Activated naive CD8-positive, alpha-beta T cell treated with anti-CD3 and anti-CD28 coated beads, Interleukin-2, amount 10 ng/mL, durations not matched to agents 7 days and 5 days (primary cell): Measurements from ENCODE around the gene TENT4B. TPM values are rescaled to one million over a fixed set of nuclear protein-coding genes. Genes with fewer than 3 reads are reported as not detected.
A peak's percentile ranks its signal among the peaks of the same experiment; 100 is the strongest.

Experiments used
- ATAC-seq: fragments of 150-1000 bp; cut with Tn5 transposase; one replicate; pipeline ENCODE4 v1.10.0; 2021; ENCODE audit warnings: low read depth, moderate library complexity
- POLR2A ChIA-PET: fragments of 350-600 bp; sonication (Branson Sonifier 250); formaldehyde crosslinking; loops from one replicate; lab custom pipeline; 2021; ENCODE audit warnings: antibody characterized with exemption; lab: Charles Lee
- DNase-seq: peaks from one replicate; pipeline ENCODE4 v3.0.0; 2021
- H3K27ac Mint-ChIP-seq: one replicate; pipeline ENCODE4 v1.8.0; 2022; ENCODE audit warnings: mild to moderate bottlenecking, mixed read lengths
- H3K27me3 Mint-ChIP-seq: one replicate; pipeline ENCODE4 v1.8.0; 2022; ENCODE audit warnings: mild to moderate bottlenecking, moderate library complexity, mixed read lengths
- H3K36me3 Mint-ChIP-seq: one replicate; pipeline ENCODE4 v1.8.0; 2021; ENCODE audit warnings: mild to moderate bottlenecking, mixed read lengths
- H3K4me1 Mint-ChIP-seq: one replicate; pipeline ENCODE4 v1.8.0; 2021; ENCODE audit warnings: mixed read lengths
- H3K4me3 Mint-ChIP-seq: one replicate; pipeline ENCODE4 v1.8.0; 2022; ENCODE audit warnings: mild to moderate bottlenecking, moderate library complexity, mixed read lengths
- H3K9me3 Mint-ChIP-seq: one replicate; pipeline ENCODE4 v1.8.0; 2021; ENCODE audit warnings: mixed read lengths
- total RNA-seq, 2 experiments: library from RNA; stranded (reverse); gene quantifications; one replicate each; pipeline ENCODE4 v1.2.3, GENCODE V29; 2021

Gene TENT4B
- total RNA-seq, 2 experiments from 2014 or later, result 18.0 TPM

GRCh38 chr16:50263060-50263909, 110.2 kb downstream of the TENT4B start:
- ATAC-seq (no peak), DNase-seq (no peak)
- Mint-ChIP-seq H3K27ac (peak overlapping the region; percentile 52), H3K9me3 (no peaks in the 10 kb centered on the region), H3K4me1 (peaks cover 59% of the 10 kb centered on the region), H3K27me3 (peaks cover 16% of the 10 kb centered on the region), H3K4me3 (no peak overlapping the region), H3K36me3 (peaks cover 9% of the 10 kb centered on the region)
- POLR2A ChIA-PET, result interaction anchor here (4.7 kb wide), 1 partner anchor 11 kb away, joined by 39 read pairs; no protein-coding TSS in a partner anchor

GRCh38 chr16:50263940-50264929, 111.1 kb downstream of the TENT4B start:
- H3K9me3 Mint-ChIP-seq, result no peaks in the 10 kb centered on the region
- H3K4me1 Mint-ChIP-seq, result peaks cover 66% of the 10 kb centered on the region
- peak overlapping the region; percentile 52 for H3K27ac Mint-ChIP-seq
- H3K36me3 Mint-ChIP-seq, result peaks cover 11% of the 10 kb centered on the region
- no peak for DNase-seq
- peaks cover 10% of the 10 kb centered on the region for H3K27me3 Mint-ChIP-seq
- H3K4me3 Mint-ChIP-seq, result peak overlapping the region; percentile 8
- POLR2A ChIA-PET, result interaction anchor here (0.7 to 4.7 kb wide), 4 partner anchors 10 to 50 kb away, joined by 4 to 39 read pairs (median 4); no protein-coding TSS in a partner anchor
- ATAC-seq, result peak; percentile 15

GRCh38 chr16:50265260-50265659, 112.2 kb downstream of the TENT4B start:
- H3K36me3 Mint-ChIP-seq, result peaks cover 9% of the 10 kb centered on the region
- POLR2A ChIA-PET, result interaction anchor here (0.7 to 4.7 kb wide), 4 partner anchors 9 to 49 kb away, joined by 4 to 39 read pairs (median 4); no protein-coding TSS in a partner anchor
- peaks cover 66% of the 10 kb centered on the region for H3K4me1 Mint-ChIP-seq
- H3K9me3 Mint-ChIP-seq, result no peaks in the 10 kb centered on the region
- peaks cover 5% of the 10 kb centered on the region for H3K27me3 Mint-ChIP-seq
- no peak for DNase-seq
- ATAC-seq, result peak; percentile 17
- H3K27ac Mint-ChIP-seq, result peak overlapping the region; percentile 85
- H3K4me3 Mint-ChIP-seq, result peak overlapping the region; percentile 55

- POLR2A ChIA-PET, result interaction anchor here (0.9 to 5.6 kb wide), 3 partner anchors 8 to 47 kb away, joined by 4 to 51 read pairs (median 39); no protein-coding TSS in a partner anchor
- no peak for ATAC-seq
- no peak for DNase-seq
- Mint-ChIP-seq H3K4me3 (peak overlapping the region; percentile 93), H3K27me3 (peaks cover 3% of the 10 kb centered on the region), H3K27ac (peak overlapping the region; percentile 94), H3K4me1 (peaks cover 69% of the 10 kb centered on the region), H3K9me3 (no peaks in the 10 kb centered on the region), H3K36me3 (peaks cover 9% of the 10 kb centered on the region)
Measured at GRCh38 chr16:50265716-50266336, 112.7 kb downstream of the TENT4B start.

- Mint-ChIP-seq H3K36me3 (peaks cover 9% of the 10 kb centered on the region), H3K27me3 (no peaks in the 10 kb centered on the region), H3K4me1 (peaks cover 70% of the 10 kb centered on the region), H3K9me3 (no peaks in the 10 kb centered on the region), H3K4me3 (peak within 1 kb of the TSS; percentile 93), H3K27ac (peak within 1 kb of the TSS; percentile 94)
- ATAC-seq (peak; percentile 91), DNase-seq (peak; percentile 83)
- POLR2A ChIA-PET, result interaction anchor here (0.9 to 5.6 kb wide), 4 partner anchors 8 to 47 kb away, joined by 4 to 51 read pairs (median 22); no protein-coding TSS in a partner anchor
Measured at GRCh38 chr16:50266337-50267091, 113.4 kb downstream of the TENT4B start, which contains the start of gene ADCY7. ADCY7 (plus strand) TSS chr16:50266551; CDS start chr16:50288180, 21,629 bp downstream.

DNA sequence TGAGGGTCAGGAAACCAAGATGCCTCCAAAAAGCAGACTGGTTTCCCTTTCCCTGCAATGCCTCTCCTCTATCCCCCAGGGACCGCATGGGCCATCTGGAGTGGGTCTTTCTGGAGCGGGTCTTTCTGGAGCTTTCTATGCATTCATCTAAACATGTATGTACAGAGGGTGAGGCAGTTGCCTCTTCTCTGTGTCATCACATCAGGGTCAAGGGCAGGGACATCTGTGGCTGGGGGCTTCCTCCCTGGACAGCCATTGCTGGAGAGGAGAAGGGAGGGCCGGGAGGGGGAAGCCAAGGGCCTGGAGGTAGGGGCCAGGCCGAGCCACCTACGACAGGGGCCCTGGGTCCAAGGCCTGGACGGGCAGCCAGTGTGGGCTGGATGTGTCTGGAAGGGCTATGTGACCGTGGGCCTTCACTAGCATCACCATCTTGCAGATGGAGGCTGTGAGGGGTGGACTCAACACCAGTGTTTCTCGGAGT, 114.1 kb downstream of the TENT4B start:
- POLR2A ChIA-PET, result interaction anchor here (1.5 to 5.6 kb wide), 5 partner anchors 7 to 414 kb away, joined by 4 to 51 read pairs (median 6); partner anchors contain the start of gene SNX20
- H3K27ac Mint-ChIP-seq, result peak overlapping the region; percentile 94

DNA sequence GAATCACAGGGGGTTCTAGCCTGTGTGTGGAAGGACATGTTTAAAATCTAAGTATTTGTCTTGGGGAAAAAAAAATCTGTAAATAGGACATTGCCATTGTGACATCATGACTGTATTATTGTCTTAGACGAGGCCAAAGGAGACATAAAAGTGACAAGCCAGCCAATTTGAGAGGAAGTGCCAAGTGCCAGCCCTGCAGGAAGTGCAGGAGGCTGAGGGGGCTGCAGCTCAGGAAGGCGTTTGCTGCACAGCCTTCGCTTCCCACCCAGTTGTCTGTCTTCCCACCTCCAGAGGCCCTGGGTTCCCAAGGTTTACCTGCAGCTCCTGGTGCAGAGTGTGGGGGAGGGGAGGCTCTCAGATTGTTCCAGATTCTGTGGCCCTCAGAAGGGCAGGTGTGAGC, 114.5 kb downstream of the TENT4B start:
- H3K36me3 Mint-ChIP-seq, result peaks cover 9% of the 10 kb centered on the region
- H3K4me1 Mint-ChIP-seq, result peaks cover 74% of the 10 kb centered on the region
- H3K9me3 Mint-ChIP-seq, result no peaks in the 10 kb centered on the region
- peak overlapping the region; percentile 93 for H3K4me3 Mint-ChIP-seq
- no peaks in the 10 kb centered on the region for H3K27me3 Mint-ChIP-seq
- DNase-seq, result peak; percentile 48
- no peak for ATAC-seq
- peak overlapping the region; percentile 94 for H3K27ac Mint-ChIP-seq
- POLR2A ChIA-PET, result interaction anchor here (1.5 to 5.6 kb wide), 4 partner anchors 12 to 414 kb away, joined by 4 to 51 read pairs (median 6); partner anchors contain the start of gene SNX20

More for the DNA sequence above, 114.1 kb downstream of the TENT4B start:
- H3K9me3 Mint-ChIP-seq, result no peaks in the 10 kb centered on the region
- H3K4me1 Mint-ChIP-seq, result peaks cover 72% of the 10 kb centered on the region
- ATAC-seq (no peak), DNase-seq (peak; percentile 49)
- peak overlapping the region; percentile 93 for H3K4me3 Mint-ChIP-seq
- no peaks in the 10 kb centered on the region for H3K27me3 Mint-ChIP-seq
- H3K36me3 Mint-ChIP-seq, result peaks cover 9% of the 10 kb centered on the region

GRCh38 chr16:50268352-50268751, 115.2 kb downstream of the TENT4B start:
- Mint-ChIP-seq H3K4me3 (peak overlapping the region; percentile 93), H3K36me3 (peaks cover 10% of the 10 kb centered on the region), H3K4me1 (peaks cover 78% of the 10 kb centered on the region), H3K27ac (peak overlapping the region; percentile 94), H3K9me3 (no peaks in the 10 kb centered on the region), H3K27me3 (no peaks in the 10 kb centered on the region)
- ATAC-seq (no peak), DNase-seq (no peak)
- POLR2A ChIA-PET, result interaction anchor here (0.7 to 5.6 kb wide), 5 partner anchors 12 to 413 kb away, joined by 4 to 51 read pairs (median 6); partner anchors contain the start of gene SNX20

- Mint-ChIP-seq H3K4me3 (peak overlapping the region; percentile 74), H3K4me1 (peaks cover 78% of the 10 kb centered on the region), H3K36me3 (peaks cover 11% of the 10 kb centered on the region), H3K27me3 (no peaks in the 10 kb centered on the region), H3K27ac (peak overlapping the region; percentile 84), H3K9me3 (no peaks in the 10 kb centered on the region)
- no peak for ATAC-seq
- peak; percentile 34 for DNase-seq
- POLR2A ChIA-PET, result interaction anchor here (0.7 to 5.6 kb wide), 3 partner anchors 11 to 58 kb away, joined by 4 to 51 read pairs (median 4); no protein-coding TSS in a partner anchor
Measured at GRCh38 chr16:50269061-50269705, 116.1 kb downstream of the TENT4B start.

- Mint-ChIP-seq H3K36me3 (peaks cover 11% of the 10 kb centered on the region), H3K27ac (no peak overlapping the region), H3K4me1 (peaks cover 75% of the 10 kb centered on the region), H3K9me3 (no peaks in the 10 kb centered on the region), H3K4me3 (peak overlapping the region; percentile 74), H3K27me3 (no peaks in the 10 kb centered on the region)
- ATAC-seq, result no peak
- POLR2A ChIA-PET, result interaction anchor here (5.6 kb wide), 1 partner anchor 10 kb away, joined by 51 read pairs; no protein-coding TSS in a partner anchor
- DNase-seq, result no peak
Measured at GRCh38 chr16:50269769-50270509, 116.8 kb downstream of the TENT4B start.
